ENCODE measurements around the gene ADAMTS12. TPM values are rescaled to one million over a fixed set of nuclear protein-coding genes. Genes with fewer than 3 reads are reported as not detected.

Gene ADAMTS12
- polyA plus RNA-seq, 3 donors, result not detected

DNA sequence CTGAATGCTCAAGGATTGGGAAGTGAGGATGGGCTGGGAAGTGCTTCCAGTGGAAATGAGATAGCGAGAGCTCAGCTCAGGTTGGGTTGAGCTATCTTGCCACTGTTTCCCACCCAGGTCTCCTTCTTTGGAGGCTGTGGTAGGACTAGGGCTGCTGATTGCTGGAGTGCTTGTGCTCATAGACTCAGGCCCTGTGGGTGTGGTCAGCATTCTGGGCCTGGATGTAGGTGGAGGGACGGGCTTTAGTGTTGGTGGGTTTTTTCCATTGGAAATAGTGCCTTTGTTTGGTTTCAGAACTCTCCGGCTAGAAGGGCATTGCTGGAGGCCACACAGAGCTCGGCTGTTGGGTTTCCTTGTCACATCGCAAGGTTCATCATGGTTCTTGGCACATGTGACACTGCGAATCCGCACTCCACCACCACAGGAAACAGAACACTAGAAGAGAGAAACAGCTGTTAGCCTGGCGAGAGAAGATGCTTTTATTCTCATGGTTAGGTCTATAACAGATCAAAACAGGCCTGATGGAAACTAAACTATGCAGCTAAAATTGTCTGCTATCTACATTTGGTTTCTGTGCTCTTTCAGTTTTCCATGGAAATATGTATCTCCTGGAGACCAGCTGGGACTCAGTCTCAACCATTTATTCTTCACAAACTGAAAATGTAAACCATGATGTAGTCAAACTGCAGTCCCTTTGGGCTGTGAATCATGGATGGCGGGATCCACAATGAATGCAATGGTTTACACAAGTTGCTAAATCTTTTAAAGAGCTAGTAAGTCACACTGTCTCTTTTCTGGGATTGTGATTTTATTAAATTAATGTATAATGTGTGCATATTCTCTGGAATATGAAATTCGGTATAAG lies 314.8 kb downstream of the ADAMTS12 start:
- no peak for DNase-seq
- intact Hi-C loops (cut with micrococcal nuclease), result no loop called here
- TF ChIP-seq, protein P1, sequence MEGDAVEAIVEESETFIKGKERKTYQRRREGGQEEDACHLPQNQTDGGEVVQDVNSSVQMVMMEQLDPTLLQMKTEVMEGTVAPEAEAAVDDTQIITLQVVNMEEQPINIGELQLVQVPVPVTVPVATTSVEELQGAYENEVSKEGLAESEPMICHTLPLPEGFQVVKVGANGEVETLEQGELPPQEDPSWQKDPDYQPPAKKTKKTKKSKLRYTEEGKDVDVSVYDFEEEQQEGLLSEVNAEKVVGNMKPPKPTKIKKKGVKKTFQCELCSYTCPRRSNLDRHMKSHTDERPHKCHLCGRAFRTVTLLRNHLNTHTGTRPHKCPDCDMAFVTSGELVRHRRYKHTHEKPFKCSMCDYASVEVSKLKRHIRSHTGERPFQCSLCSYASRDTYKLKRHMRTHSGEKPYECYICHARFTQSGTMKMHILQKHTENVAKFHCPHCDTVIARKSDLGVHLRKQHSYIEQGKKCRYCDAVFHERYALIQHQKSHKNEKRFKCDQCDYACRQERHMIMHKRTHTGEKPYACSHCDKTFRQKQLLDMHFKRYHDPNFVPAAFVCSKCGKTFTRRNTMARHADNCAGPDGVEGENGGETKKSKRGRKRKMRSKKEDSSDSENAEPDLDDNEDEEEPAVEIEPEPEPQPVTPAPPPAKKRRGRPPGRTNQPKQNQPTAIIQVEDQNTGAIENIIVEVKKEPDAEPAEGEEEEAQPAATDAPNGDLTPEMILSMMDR (IDR thresholded peaks at IDR 0.05), result no peak
- Histone ChIP-seq H4K20me1 (ENCODE audit: insufficient read depth, low read length) (no peaks in the 10 kb centered on the region), H3K4me2 (replicated peaks; ENCODE audit: extremely low read depth, low read length, poor library complexity, severe bottlenecking) (no peak overlapping the region), H3K9ac (ENCODE audit: insufficient read depth, low read length, poor library complexity, severe bottlenecking) (no peak overlapping the region), H3K79me2 (ENCODE audit: insufficient read depth, low read length) (no peaks in the 10 kb centered on the region), H3K9me3 (replicated peaks in 1 of 2; ENCODE audit: control insufficient read depth in 1 of 2, insufficient read depth in 1 of 2, low read length in 2 of 2) (peaks cover 0 to 2% of the 10 kb centered on the region in 2 donors), H3K4me1 (ENCODE audit: control insufficient read depth in 1 of 2, insufficient read depth in 2 of 2, low read length in 2 of 2) (no peaks in the 10 kb centered on the region), H3K4me3 (replicated peaks in 1 of 3; ENCODE audit: low read depth in 2 of 3, low read length in 3 of 3) (no peak overlapping the region), H2AFZ (ENCODE audit: insufficient read depth, low read depth, low read length, poor library complexity, severe bottlenecking) (no peak overlapping the region), H3K27me3 (ENCODE audit: control insufficient read depth in 2 of 2, insufficient read depth in 2 of 2, low read length in 2 of 2) (no peaks in the 10 kb centered on the region), H3K36me3 (replicated peaks in 1 of 2; ENCODE audit: control insufficient read depth in 1 of 2, insufficient read depth in 2 of 2, low read length in 2 of 2) (no peaks in the 10 kb centered on the region), H3K27ac (ENCODE audit: low read depth in 1 of 2, low read length in 2 of 2) (no peak overlapping the region)
- WGBS (ENCODE audit: insufficient coverage), result 99% methylated on average over 6 of the region's 10 CpGs
- H3K9me3 Mint-ChIP-seq, result peaks cover 0 to 12% (median 8%) of the 10 kb centered on the region in 7 donors
- H3K27ac Mint-ChIP-seq, result no peak overlapping the region
- peaks cover 0 to 2% (median 2%) of the 10 kb centered on the region in 3 donors for H3K27me3 Mint-ChIP-seq (ENCODE audit: low read depth in 3 of 3)
- no peaks in the 10 kb centered on the region for H3K36me3 Mint-ChIP-seq
- no peak overlapping the region for H3K4me3 Mint-ChIP-seq
- H3K4me1 Mint-ChIP-seq, result no peaks in the 10 kb centered on the region

DNA sequence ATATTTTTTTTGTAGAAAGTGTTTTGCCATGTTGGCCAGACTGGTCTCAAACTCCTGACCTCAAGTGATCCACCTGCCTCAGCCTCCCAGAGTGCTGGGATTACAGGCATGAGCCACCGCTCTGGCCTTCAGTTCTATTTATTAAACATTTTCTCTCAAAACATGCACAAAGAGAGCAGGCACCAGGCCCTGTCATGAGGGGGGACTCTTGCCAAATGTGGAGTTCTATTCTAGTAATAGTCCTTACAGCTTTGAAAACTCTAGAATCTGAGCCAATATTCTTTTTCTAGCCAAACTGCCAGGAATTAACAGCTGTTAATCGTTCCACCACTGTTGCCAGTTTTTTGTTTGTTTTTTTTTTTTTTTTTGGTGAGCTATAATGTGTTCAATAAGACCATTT lies 326.5 kb downstream of the ADAMTS12 start:
- H3K4me1 Mint-ChIP-seq, result peaks cover 4% of the 10 kb centered on the region
- no peaks in the 10 kb centered on the region for H3K36me3 Mint-ChIP-seq
- Histone ChIP-seq H3K4me2 (replicated peaks; ENCODE audit: extremely low read depth, low read length, poor library complexity, severe bottlenecking) (no peak overlapping the region), H3K27me3 (ENCODE audit: control insufficient read depth in 2 of 2, insufficient read depth in 2 of 2, low read length in 2 of 2) (no peaks in the 10 kb centered on the region), H3K27ac (ENCODE audit: low read depth in 1 of 2, low read length in 2 of 2) (no peak overlapping the region), H3K4me3 (replicated peaks in 1 of 3; ENCODE audit: low read depth in 2 of 3, low read length in 3 of 3) (no peak overlapping the region), H4K20me1 (ENCODE audit: insufficient read depth, low read length) (no peaks in the 10 kb centered on the region), H3K4me1 (ENCODE audit: control insufficient read depth in 1 of 2, insufficient read depth in 2 of 2, low read length in 2 of 2) (no peaks in the 10 kb centered on the region), H3K9me3 (replicated peaks in 1 of 2; ENCODE audit: control insufficient read depth in 1 of 2, insufficient read depth in 1 of 2, low read length in 2 of 2) (peaks cover 5 to 7% of the 10 kb centered on the region in 2 donors), H3K9ac (ENCODE audit: insufficient read depth, low read length, poor library complexity, severe bottlenecking) (no peak overlapping the region), H3K79me2 (ENCODE audit: insufficient read depth, low read length) (no peaks in the 10 kb centered on the region), H2AFZ (ENCODE audit: insufficient read depth, low read depth, low read length, poor library complexity, severe bottlenecking) (no peak overlapping the region), H3K36me3 (replicated peaks in 1 of 2; ENCODE audit: control insufficient read depth in 1 of 2, insufficient read depth in 2 of 2, low read length in 2 of 2) (no peaks in the 10 kb centered on the region)
- H3K9me3 Mint-ChIP-seq, result peaks cover 0 to 13% (median 8%) of the 10 kb centered on the region in 7 donors
- no CpG with 5 or more reads among the region's 2 CpGs for WGBS (ENCODE audit: insufficient coverage)
- TF ChIP-seq, protein P1 (IDR thresholded peaks at IDR 0.05), result no peak
- H3K4me3 Mint-ChIP-seq, result no peak overlapping the region
- peak overlapping the region in 1 of 7 donors; percentile 30 for H3K27ac Mint-ChIP-seq
- peaks cover 0 to 2% (median 0%) of the 10 kb centered on the region in 3 donors for H3K27me3 Mint-ChIP-seq (ENCODE audit: low read depth in 3 of 3)
- DNase-seq, result no peak
- intact Hi-C loops (cut with micrococcal nuclease), result no loop called here

Measured in CD14-positive monocyte (primary cell).